ENCODE data around the gene AREL1. TPM values are rescaled to one million over a fixed set of nuclear protein-coding genes. Genes with fewer than 3 reads are reported as not detected.

AREL1 gene
- total RNA-seq, 1 donor from 2014 or later: 59.5 TPM

DNA sequence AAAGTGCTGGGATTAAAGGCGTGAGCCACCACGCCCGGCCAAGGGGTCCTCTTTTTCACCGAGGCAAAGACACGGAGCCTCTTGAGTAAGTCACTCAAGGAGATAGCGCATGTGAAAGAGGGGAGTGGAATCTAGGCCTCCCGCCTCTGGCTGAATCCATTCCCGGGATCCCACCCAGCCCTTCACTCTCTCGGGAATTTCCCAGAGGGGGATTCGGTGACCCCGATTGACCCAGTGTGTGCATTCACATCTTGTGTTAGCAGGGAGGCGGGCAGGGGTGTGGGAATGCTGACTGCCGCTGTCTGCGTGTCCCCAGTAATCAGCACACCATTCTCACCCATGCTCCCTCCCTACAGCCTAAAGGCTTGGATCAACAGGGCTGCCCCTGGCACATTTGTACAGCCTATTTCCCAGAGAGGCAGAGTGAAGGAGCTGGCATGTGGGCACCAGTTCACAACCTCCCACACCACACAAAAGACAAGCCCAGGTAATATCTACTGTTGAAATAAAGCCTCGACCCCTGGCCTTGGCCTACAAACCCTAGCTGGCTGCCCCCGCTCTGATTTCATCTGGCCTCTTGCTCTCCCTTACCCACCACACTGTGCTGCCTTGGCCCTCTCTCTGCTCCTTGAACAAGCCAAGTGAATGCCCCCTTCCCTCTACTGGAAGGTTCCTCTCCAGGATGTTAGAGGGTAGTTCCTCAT lies 99.5 kb downstream of the AREL1 start:
- intact Hi-C loops (cut with micrococcal nuclease): loop anchor here (5.0 kb wide), 1 partner anchor 54 kb away; no protein-coding TSS in a partner anchor

DNA sequence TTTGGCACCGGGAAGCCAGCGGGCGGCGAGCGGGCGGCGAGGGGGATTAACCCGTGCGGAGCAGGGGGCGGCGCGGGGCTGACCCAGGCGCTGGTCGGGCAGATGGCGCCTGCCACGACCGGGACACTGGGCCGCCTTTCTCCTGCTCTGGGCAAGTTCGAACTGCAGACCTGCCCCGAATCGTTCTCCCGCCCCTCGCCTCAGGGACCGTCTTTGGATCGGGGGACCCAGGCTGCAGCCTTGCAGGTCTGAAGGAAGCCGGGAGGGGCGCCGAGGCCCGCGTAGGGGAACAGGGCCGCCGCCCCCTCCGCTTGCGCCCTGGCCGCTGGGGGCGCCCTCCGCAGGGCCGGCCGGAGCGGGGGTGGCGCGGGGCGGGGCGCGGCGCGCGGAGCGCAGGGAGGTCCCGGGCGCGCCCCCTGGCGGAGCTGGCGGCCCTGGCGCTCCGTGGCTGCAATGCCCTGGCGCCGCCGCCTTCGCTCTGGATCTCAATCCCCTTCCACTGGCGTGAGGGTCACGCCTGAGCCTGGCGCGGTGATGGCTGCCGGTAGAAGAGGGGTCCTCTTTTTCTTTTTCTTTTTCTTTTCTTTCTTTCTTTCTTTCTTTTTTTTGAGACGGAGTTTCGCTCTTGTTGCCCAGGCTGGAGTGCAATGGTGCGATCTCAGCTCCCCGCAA lies 100.4 kb downstream of the AREL1 start:
- intact Hi-C loops (cut with micrococcal nuclease): loop anchor here (1.0 to 5.0 kb wide), 3 partner anchors 55 to 250 kb away; partner anchors contain the start of gene YLPM1

DNA sequence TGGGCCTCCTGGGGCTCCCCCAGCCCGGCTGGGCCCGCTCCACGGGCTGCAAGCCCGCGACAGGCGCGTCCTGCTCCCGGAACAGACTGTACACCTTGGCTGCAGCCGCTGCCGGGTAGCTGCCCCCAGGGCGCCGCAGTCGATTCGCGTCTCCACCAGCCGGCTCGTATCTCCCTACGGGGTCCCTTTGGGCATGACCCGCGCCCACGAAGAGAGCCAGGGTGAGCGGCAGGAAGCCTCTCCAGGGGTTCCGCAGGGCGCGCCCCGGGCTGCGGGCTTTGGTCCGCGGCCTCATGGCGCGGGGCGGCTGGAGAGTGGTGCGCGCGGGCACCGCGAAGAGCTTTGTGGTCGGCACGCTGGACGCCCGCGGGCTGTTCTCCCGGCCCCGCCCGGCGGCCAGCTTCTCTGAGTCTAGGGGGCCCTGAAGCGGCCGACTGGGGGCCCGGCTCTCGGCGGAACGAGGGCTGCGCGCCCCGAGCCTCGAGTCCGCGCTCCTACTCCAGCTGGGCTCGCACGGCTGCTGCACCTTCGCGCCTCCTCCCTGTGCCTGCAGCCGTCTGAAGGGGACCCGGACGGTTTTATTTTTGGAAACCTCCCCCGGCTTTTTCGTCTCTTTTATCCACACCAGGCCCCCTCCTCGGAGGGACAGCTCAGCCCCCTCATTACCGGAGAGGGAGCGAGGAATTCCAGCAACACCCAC lies 101.1 kb downstream of the AREL1 start, which contains the start of gene LTBP2:
TSS of gene LTBP2 (minus strand) at position 588 of the 700 bp plus-strand sequence. CDS start at position 295, 293 bp downstream.
- intact Hi-C loops (cut with micrococcal nuclease): loop anchor here (1.0 to 5.0 kb wide), 3 partner anchors 56 to 249 kb away; partner anchors contain the start of gene YLPM1

Other genes with a start within 250 kb of the AREL1 start
- gene NPC2, start 219.8 kb downstream of the AREL1 start, total RNA-seq: 38.7 and 45.7 TPM in 2 replicates
- gene ISCA2, start 219.3 kb downstream of the AREL1 start, total RNA-seq: 24.0 and 24.8 TPM in 2 replicates
- gene LTBP2, start 100.8 kb downstream of the AREL1 start, total RNA-seq: 0.07 and 0.83 TPM in 2 replicates
- 53.7 and 58.0 TPM in 2 replicates for gene FCF1, start 64 bp upstream of the AREL1 start, total RNA-seq
- 81.1 and 84.6 TPM in 2 replicates for gene YLPM1, start 50.2 kb upstream of the AREL1 start, total RNA-seq
- gene PROX2, start 163.1 kb upstream of the AREL1 start, total RNA-seq: 0.05 TPM in 1 of 2 replicates, not detected in the other
- gene DLST, start 168.8 kb upstream of the AREL1 start, total RNA-seq: 87.6 and 95.8 TPM in 2 replicates
- 5.7 and 5.9 TPM in 2 replicates for gene RPS6KL1, start 210.2 kb upstream of the AREL1 start, total RNA-seq
- gene PGF, start 242.5 kb upstream of the AREL1 start, total RNA-seq: 0.20 and 0.29 TPM in 2 replicates